Lower lobe of right lung (tissue), 2 donors: Measurements from ENCODE around the gene HEMK1. TPM values are rescaled to one million over a fixed set of nuclear protein-coding genes. Genes with fewer than 3 reads are reported as not detected.

Experiments used
- ATAC-seq, 2 donors: fragments of 200-7000 bp; cut with Tn5 transposase; one replicate each; pipeline ENCODE4 v1.9.1; 2020 to 2022; ENCODE audit warnings: mild to moderate bottlenecking in 2 of 2, moderate library complexity in 2 of 2
- DNase-seq: peaks from one replicate; pipeline ENCODE4 v3.0.0-alpha.2; 2020
- H3K27ac ChIP-seq: fragments of 200-600 bp; one replicate; pipeline ENCODE4 v1.8.0; 2022
- H3K27me3 ChIP-seq: fragments of 200-600 bp; one replicate; pipeline ENCODE4 v1.8.0; 2022; ENCODE audit warnings: low read depth
- H3K36me3 ChIP-seq: fragments of 200-600 bp; one replicate; pipeline ENCODE4 v1.8.0; 2022; ENCODE audit warnings: mild to moderate bottlenecking
- H3K4me1 ChIP-seq: fragments of 200-600 bp; one replicate; pipeline ENCODE4 v1.8.0; 2022
- H3K4me3 ChIP-seq: fragments of 200-600 bp; one replicate; pipeline ENCODE4 v1.8.0; 2022; ENCODE audit warnings: mild to moderate bottlenecking
- H3K9me3 ChIP-seq: fragments of 200-600 bp; one replicate; pipeline ENCODE4 v1.8.0; 2022
- intact Hi-C: fragments of 100-400 bp; cut with DNase I; formaldehyde crosslinking; loops from one replicate; pipeline ENCODE4 v1.11.0; 2022
- total RNA-seq: library from RNA; stranded (reverse); fragmentation: NEBNext Ultra II Directional; extraction: Animal tissue kit (Norgen Biotek cat#: 25700); gene quantifications from one replicate; pipeline ENCODE4 v1.2.1, GENCODE V29; 2021
- TF ChIP-seq, protein P1 (sequence below): fragments of 200-600 bp; IDR thresholded peaks from one replicate; pipeline ENCODE4 v1.8.0; 2022; ENCODE audit warnings: antibody characterized with exemption, mild to moderate bottlenecking
- donor health status: DM: no; HTN: yes; CAD: no; lungs with severe emphysema.

Gene HEMK1
- total RNA-seq, 1 donor from 2014 or later = 28.4 TPM

DNA sequence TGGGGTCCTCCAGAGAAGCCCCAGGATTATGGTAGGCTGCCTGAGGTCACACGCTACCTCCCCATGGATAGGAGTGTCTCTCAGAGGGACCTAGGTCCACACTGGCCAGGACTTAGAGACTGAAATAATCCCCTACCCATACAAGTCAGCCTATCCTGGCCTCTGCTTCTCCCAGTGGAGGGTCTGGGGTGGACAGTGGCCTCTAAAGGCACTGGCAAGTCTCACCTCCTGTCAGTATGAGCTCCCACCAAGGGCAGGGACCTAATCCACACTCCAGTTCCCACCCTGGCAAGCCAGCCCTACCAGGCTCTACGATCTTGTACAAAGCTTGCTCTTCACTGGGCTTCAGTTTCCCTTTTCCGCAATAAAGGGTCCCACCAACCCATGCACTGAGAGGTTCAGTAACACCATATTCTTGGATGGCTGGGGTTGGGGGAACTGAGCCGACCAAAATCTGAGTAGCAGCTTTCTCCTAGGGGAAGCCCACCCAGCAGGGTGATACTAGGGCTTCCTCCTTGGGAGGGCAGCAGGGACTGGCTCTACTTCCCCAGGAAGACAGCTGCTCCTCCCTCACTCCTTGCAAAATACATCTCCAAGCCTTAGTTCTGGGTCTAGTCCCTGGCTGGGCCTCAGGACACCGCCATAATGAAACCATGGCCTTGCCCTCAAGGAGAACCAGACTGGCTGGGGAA, 39.9 kb downstream of the HEMK1 start:
- no peak for ATAC-seq
- Histone ChIP-seq H3K27me3 (no peaks in the 10 kb centered on the region), H3K9me3 (no peaks in the 10 kb centered on the region), H3K4me1 (peaks cover 90% of the 10 kb centered on the region), H3K4me3 (peak overlapping the region; percentile 83), H3K36me3 (peaks cover 40% of the 10 kb centered on the region), H3K27ac (peak overlapping the region; percentile 91)
- intact Hi-C loops = no loop called here
- no peak for DNase-seq
- TF ChIP-seq, protein P1, sequence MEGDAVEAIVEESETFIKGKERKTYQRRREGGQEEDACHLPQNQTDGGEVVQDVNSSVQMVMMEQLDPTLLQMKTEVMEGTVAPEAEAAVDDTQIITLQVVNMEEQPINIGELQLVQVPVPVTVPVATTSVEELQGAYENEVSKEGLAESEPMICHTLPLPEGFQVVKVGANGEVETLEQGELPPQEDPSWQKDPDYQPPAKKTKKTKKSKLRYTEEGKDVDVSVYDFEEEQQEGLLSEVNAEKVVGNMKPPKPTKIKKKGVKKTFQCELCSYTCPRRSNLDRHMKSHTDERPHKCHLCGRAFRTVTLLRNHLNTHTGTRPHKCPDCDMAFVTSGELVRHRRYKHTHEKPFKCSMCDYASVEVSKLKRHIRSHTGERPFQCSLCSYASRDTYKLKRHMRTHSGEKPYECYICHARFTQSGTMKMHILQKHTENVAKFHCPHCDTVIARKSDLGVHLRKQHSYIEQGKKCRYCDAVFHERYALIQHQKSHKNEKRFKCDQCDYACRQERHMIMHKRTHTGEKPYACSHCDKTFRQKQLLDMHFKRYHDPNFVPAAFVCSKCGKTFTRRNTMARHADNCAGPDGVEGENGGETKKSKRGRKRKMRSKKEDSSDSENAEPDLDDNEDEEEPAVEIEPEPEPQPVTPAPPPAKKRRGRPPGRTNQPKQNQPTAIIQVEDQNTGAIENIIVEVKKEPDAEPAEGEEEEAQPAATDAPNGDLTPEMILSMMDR = no peak

DNA sequence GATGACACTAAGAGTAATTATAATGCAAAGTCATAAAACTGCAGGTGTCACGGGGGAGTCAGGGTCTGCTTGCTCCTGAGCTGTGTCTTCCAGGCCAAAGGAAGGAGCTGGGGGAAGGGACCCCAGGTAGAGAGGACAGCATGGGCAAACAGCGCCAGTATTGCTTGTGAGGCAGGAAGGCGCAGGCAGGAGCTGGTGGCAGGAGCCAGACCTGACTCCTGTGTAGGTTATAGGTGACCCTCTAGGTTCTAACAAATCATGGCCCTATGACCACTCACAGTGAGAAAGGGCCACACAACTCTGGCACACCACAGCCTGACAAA, 40.4 kb downstream of the HEMK1 start:
- intact Hi-C loops = loop anchor here (5.0 kb wide), 1 partner anchor 37 kb away; no protein-coding TSS in a partner anchor
- no peak for ATAC-seq
- DNase-seq = no peak
- H3K27ac ChIP-seq = peak overlapping the region; percentile 91
- no peaks in the 10 kb centered on the region for H3K9me3 ChIP-seq
- H3K36me3 ChIP-seq = peaks cover 35% of the 10 kb centered on the region
- peaks cover 85% of the 10 kb centered on the region for H3K4me1 ChIP-seq
- H3K4me3 ChIP-seq = peak overlapping the region; percentile 83
- TF ChIP-seq, protein P1 = no peak
- H3K27me3 ChIP-seq = no peaks in the 10 kb centered on the region

DNA sequence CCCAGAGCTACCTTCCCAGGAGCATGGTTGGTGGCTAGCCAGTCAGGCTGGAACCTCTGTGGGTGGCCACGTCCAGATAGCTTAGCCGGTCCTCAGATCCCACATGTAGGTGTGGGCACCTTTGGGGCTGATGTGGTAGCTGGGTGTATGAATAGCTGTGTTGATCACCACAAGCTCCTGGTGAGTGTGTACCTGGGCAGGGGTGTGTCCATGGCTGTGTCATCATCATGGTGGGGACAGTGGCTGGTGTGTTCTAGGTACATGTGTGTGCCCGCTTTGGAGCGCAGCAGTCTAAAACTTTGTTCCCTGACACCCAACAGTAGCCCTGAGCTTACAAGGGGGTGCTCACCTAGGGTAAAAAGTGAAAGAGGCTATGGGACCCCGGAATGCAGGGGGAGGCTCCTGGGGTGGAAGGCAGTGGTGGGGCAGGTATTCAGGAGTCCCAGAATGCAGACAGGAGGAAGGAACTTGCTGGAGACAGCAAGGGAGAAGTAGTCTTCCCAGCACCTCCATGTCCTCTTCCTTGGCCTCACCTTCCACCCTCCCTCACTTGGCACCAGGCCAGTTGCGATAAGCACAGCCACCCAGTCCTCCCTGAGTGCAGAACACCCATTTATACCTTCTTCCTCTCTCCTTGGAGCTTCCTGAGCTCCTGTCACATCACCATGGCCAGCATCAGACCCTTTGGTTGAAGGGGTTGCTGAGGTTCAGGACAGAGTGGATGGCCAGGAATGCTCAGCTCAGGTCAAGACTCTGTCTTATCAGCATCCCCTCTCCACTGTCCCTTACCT, 41.1 kb downstream of the HEMK1 start:
- Histone ChIP-seq H3K9me3 (no peaks in the 10 kb centered on the region), H3K27me3 (no peaks in the 10 kb centered on the region), H3K27ac (peak overlapping the region; percentile 91), H3K4me3 (peak overlapping the region; percentile 83), H3K4me1 (peaks cover 79% of the 10 kb centered on the region), H3K36me3 (peaks cover 28% of the 10 kb centered on the region)
- DNase-seq = peak; percentile 74
- ATAC-seq = no peak
- intact Hi-C loops = loop anchor here (5.0 kb wide), 1 partner anchor 38 kb away; no protein-coding TSS in a partner anchor
- TF ChIP-seq, protein P1 = no peak

DNA sequence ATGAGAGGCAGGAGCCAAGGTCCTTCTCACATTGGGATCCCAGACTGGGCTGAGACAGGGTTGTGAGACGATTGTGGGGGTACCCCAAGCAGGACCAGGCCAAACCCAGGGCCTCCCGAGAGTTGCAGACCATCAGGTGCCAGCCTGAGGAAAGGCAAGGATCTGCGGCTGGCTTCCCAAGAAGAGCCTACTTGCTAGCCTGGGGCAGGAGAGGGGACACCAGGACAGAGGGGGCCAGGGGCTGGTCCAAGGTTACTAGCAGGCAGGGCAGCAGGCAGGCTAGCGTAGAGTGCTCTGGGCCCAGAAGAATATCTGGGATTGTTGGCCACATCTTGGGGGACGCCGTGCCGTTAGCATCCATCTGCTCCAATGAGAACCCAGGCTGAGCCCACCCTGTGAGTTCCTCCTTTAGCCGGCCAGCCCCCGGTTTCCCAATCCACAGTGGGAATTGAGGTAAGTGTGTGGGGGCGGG, 41.7 kb downstream of the HEMK1 start:
- peaks cover 23% of the 10 kb centered on the region for H3K36me3 ChIP-seq
- no peak for DNase-seq
- TF ChIP-seq, protein P1 = no peak
- intact Hi-C loops = loop anchor here (5.0 kb wide), 1 partner anchor 39 kb away; no protein-coding TSS in a partner anchor
- peak in 1 of 2 donors; percentile 0 for ATAC-seq
- peak overlapping the region; percentile 91 for H3K27ac ChIP-seq
- no peaks in the 10 kb centered on the region for H3K9me3 ChIP-seq
- no peaks in the 10 kb centered on the region for H3K27me3 ChIP-seq
- peaks cover 77% of the 10 kb centered on the region for H3K4me1 ChIP-seq
- H3K4me3 ChIP-seq = peak overlapping the region; percentile 83

DNA sequence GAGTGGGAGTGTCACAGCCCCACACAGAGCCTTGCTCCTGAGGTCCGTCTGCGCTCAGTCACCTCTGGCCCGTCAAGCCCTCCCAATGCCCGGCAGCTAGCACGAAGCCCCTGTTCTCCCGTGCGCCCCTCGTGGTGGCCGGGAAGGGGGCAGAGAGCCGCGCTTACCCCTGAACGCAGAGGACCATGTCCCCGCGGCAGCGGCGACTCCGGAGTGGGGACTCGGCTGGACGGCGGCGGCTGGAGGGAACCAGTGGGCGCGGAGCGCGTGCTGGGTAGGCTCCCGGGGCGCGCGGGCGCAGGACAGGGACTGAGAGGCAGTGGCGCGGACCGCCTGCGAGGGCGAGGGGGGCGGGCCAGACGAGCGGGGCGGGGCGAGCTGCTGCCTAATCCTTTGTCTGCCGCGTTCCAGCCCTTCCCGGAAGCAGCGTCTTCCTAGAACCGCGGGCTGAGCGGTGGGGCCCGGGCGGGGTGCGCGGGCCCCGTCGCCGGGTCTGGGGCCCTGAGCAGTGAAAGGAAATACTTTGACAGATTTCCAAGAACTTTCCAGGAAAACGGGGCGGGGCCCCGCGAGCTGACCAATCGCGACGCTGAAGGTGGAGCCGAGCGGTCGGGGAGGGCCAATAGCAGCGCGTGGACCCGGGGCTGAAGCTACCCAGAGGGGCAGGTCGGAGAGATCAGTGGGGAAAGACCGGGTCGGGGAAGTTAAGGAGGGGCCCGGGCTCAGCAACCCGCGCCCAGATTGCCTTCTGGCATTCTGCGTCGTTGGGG, 42.3 kb downstream of the HEMK1 start, which contains the start of gene CISH:
TSS of gene CISH (minus strand) at position 311 of the 770 bp plus-strand sequence. CDS start at position 187, 124 bp downstream.
- Histone ChIP-seq H3K4me3 (peak within 1 kb of the TSS; percentile 83), H3K27me3 (no peaks in the 10 kb centered on the region), H3K27ac (peak within 1 kb of the TSS; percentile 91), H3K4me1 (peaks cover 76% of the 10 kb centered on the region), H3K9me3 (no peaks in the 10 kb centered on the region), H3K36me3 (peaks cover 17% of the 10 kb centered on the region)
- ATAC-seq (peak; percentile 86 to 89), DNase-seq (peak; percentile 98)
- intact Hi-C loops = loop anchor here (5.0 kb wide), 1 partner anchor 39 kb away; no protein-coding TSS in a partner anchor
- TF ChIP-seq, protein P1 = peak; percentile 73
